PC-9 (cell line): ENCODE results near the gene CHCHD4.

Source experiments
- EZH2 ChIP-seq: fragments of 200-600 bp; sonication (generic); IDR thresholded peaks from 2 replicates; pipeline ENCODE4 v1.8.0; 2017; ENCODE audit warnings: antibody characterized with exemption, low read depth
- TF ChIP-seq, protein P1 (sequence below): fragments of 200-600 bp; sonication (generic); conservative IDR thresholded peaks from 2 replicates; pipeline ENCODE4 v1.6.1; 2017; ENCODE audit warnings: mixed run types, antibody characterized with exemption, mild to moderate bottlenecking, moderate library complexity

DNA sequence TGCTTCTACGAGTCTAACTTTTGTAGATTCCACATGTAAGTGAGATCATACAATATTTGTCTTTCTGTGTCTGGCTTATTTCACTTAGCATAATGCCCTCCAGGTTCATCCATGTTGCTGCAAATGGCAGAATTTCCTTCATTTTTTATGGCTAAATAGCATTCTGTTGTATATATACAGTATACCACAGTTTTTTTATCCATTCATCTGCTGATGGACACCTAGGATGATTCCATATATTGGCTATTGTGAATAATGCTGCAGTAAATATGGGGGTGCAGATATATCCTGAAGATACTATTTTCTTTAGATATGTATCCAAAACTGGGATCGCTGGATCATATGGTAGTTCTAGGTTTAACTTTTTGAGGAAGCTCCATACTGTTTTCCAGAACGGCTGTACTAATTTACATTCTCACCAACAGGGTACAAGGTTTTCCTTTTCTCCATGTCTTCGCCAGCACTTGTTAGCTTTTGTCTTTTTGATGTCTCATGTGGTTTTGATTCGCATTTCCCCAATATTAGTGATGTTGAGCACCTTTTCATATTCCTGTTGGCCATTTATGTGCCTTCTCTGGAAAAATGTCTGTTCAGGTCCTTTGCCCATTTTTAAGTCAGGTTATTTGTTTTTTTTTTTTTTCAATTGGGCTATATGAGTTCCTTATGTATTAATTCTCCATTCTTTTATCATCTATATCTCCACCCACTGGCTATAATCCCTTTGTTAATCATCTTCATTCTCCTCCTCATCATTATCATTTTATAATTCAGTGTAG is 26.9 kb downstream of the CHCHD4 start:
- TF ChIP-seq, protein P1, sequence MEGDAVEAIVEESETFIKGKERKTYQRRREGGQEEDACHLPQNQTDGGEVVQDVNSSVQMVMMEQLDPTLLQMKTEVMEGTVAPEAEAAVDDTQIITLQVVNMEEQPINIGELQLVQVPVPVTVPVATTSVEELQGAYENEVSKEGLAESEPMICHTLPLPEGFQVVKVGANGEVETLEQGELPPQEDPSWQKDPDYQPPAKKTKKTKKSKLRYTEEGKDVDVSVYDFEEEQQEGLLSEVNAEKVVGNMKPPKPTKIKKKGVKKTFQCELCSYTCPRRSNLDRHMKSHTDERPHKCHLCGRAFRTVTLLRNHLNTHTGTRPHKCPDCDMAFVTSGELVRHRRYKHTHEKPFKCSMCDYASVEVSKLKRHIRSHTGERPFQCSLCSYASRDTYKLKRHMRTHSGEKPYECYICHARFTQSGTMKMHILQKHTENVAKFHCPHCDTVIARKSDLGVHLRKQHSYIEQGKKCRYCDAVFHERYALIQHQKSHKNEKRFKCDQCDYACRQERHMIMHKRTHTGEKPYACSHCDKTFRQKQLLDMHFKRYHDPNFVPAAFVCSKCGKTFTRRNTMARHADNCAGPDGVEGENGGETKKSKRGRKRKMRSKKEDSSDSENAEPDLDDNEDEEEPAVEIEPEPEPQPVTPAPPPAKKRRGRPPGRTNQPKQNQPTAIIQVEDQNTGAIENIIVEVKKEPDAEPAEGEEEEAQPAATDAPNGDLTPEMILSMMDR, result no peak
- no peak for TF ChIP-seq EZH2
